Muscle layer of duodenum (tissue), 2 donors: ENCODE data around the gene COL5A1.

Experiments used
- H3K27ac ChIP-seq: one replicate; pipeline ENCODE4 v1.7.0; 2013; ENCODE audit warnings: mild to moderate bottlenecking, low read length
- H3K27me3 ChIP-seq: one replicate; pipeline ENCODE4 v1.7.0; 2013; ENCODE audit warnings: low read depth, mild to moderate bottlenecking, control low read depth, low read length
- H3K36me3 ChIP-seq, 2 donors: one replicate each; pipeline ENCODE4 v1.7.0; 2013; ENCODE audit warnings: low read length in 2 of 2, control low read depth in 1 of 2, mild to moderate bottlenecking in 1 of 2; ENCODE audit not compliant: insufficient read depth in 2 of 2, control insufficient read depth in 1 of 2
- H3K4me1 ChIP-seq, 2 donors: one replicate each; pipeline ENCODE4 v1.7.0; 2013; ENCODE audit warnings: low read length in 2 of 2, mild to moderate bottlenecking in 2 of 2, control low read depth in 1 of 2, moderate library complexity in 1 of 2; ENCODE audit not compliant: insufficient read depth in 2 of 2, control insufficient read depth in 1 of 2
- H3K4me3 ChIP-seq, 2 donors: one replicate each; pipeline ENCODE4 v1.7.0; 2013; ENCODE audit warnings: low read length in 2 of 2, low read depth in 1 of 2, mild to moderate bottlenecking in 1 of 2
- H3K9me3 ChIP-seq, 2 donors: one replicate each; pipeline ENCODE4 v1.7.0; 2013; ENCODE audit warnings: low read length in 2 of 2, control low read depth in 1 of 2, mild to moderate bottlenecking in 1 of 2; ENCODE audit not compliant: control insufficient read depth in 1 of 2
- donor health status: healthy.

Gene COL5A1

DNA sequence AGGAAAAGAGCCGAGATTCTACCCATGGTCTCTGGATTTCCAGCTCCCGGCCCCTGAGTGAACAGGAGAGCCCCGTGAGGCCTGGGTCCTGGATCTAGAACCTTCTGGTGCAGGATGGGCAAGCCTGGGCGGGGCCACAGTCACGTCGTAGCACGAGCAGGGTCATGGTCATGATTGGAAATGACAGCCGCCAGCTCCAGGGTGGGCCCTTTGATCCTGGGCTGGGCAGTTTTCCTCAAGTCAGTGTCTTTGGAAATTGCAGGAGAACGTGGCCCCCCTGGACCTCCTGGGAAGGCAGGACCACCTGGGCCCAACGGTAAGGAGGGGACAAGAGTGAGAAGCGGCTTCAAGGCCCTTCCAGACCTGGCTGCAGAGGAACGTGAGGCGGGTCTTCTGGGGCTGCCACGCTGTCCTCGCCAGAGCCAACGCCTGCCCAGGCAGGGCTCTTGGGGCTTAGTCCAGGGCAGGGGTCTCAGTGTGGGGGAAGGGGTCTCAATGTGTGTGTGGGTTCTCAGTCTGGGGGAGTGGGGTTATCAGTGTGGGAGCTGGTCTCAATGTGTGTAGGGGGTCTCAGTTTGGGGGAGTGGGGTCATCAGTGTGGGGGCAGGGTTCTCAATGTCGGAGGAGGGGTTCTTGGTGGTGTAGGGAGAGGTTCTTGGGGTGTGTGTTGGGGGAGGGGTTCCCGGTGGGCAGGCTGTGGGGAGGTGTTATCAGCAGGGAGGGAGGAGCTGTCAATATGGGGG, 241.6 kb downstream of the COL5A1 start:
- Histone ChIP-seq H3K27ac (no peak overlapping the region), H3K4me1 (no peaks in the 10 kb centered on the region), H3K27me3 (no peaks in the 10 kb centered on the region), H3K9me3 (no peaks in the 10 kb centered on the region), H3K4me3 (no peak overlapping the region), H3K36me3 (no peaks in the 10 kb centered on the region)

- Histone ChIP-seq H3K4me3 (no peak overlapping the region), H3K27ac (no peak overlapping the region), H3K27me3 (no peaks in the 10 kb centered on the region), H3K9me3 (no peaks in the 10 kb centered on the region), H3K36me3 (no peaks in the 10 kb centered on the region), H3K4me1 (no peaks in the 10 kb centered on the region)
These were observed 242.9 kb downstream of the COL5A1 start for GRCh38 chr9:134884492-134884891.

GRCh38 chr9:134885001-134885678, 243.5 kb downstream of the COL5A1 start:
- Histone ChIP-seq H3K4me1 (no peaks in the 10 kb centered on the region), H3K36me3 (no peaks in the 10 kb centered on the region), H3K27ac (no peak overlapping the region), H3K27me3 (no peaks in the 10 kb centered on the region), H3K9me3 (no peaks in the 10 kb centered on the region), H3K4me3 (no peak overlapping the region)

GRCh38 chr9:134885679-134886412, 244.2 kb downstream of the COL5A1 start:
- H3K9me3 ChIP-seq: no peaks in the 10 kb centered on the region
- H3K27me3 ChIP-seq: no peaks in the 10 kb centered on the region
- H3K36me3 ChIP-seq: no peaks in the 10 kb centered on the region
- H3K4me3 ChIP-seq: no peak overlapping the region
- H3K4me1 ChIP-seq: no peaks in the 10 kb centered on the region
- H3K27ac ChIP-seq: no peak overlapping the region

DNA sequence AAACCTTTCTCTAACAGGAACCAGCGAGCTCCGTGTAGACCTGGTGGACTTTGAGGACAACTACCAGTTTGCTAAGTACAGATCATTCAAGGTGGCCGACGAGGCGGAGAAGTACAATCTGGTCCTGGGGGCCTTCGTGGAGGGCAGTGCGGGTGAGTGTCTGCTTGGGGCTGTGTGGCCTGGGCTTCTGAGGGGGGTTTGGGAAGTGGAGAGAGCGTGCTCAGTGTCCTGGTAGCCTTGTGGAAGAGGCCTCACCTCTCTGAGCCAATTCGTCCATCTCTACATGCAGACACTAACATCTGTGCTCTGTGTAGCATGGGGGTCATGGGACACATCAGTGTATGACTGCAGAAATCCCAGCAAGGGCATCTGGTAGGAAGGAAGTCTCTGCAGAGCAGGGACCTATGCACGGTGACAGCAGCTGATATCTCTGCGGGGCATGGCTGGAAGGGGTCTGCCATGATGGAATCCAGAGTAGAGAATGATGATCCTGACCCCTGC, 244.9 kb downstream of the COL5A1 start:
- Histone ChIP-seq H3K4me3 (no peak overlapping the region), H3K36me3 (no peaks in the 10 kb centered on the region), H3K27ac (no peak overlapping the region), H3K27me3 (no peaks in the 10 kb centered on the region), H3K4me1 (no peaks in the 10 kb centered on the region), H3K9me3 (no peaks in the 10 kb centered on the region)

DNA sequence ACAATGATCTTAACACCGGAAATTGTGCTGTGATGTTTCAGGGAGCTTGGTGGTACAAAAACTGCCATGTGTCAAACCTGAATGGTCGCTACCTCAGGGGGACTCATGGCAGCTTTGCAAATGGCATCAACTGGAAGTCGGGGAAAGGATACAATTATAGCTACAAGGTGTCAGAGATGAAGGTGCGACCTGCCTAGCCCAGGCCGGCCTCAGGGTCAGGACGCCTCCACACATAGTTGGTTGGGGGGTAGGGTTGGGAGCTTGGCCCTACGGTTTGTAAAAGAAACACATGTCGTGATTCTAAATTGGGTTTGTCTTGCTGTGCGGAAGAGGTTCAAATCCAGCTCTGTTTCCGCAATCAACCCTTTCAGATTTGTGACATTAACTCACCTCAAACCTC, 245.6 kb downstream of the COL5A1 start:
- Histone ChIP-seq H3K36me3 (no peaks in the 10 kb centered on the region), H3K27me3 (no peaks in the 10 kb centered on the region), H3K4me3 (no peak overlapping the region), H3K4me1 (no peaks in the 10 kb centered on the region), H3K9me3 (no peaks in the 10 kb centered on the region), H3K27ac (no peak overlapping the region)

DNA sequence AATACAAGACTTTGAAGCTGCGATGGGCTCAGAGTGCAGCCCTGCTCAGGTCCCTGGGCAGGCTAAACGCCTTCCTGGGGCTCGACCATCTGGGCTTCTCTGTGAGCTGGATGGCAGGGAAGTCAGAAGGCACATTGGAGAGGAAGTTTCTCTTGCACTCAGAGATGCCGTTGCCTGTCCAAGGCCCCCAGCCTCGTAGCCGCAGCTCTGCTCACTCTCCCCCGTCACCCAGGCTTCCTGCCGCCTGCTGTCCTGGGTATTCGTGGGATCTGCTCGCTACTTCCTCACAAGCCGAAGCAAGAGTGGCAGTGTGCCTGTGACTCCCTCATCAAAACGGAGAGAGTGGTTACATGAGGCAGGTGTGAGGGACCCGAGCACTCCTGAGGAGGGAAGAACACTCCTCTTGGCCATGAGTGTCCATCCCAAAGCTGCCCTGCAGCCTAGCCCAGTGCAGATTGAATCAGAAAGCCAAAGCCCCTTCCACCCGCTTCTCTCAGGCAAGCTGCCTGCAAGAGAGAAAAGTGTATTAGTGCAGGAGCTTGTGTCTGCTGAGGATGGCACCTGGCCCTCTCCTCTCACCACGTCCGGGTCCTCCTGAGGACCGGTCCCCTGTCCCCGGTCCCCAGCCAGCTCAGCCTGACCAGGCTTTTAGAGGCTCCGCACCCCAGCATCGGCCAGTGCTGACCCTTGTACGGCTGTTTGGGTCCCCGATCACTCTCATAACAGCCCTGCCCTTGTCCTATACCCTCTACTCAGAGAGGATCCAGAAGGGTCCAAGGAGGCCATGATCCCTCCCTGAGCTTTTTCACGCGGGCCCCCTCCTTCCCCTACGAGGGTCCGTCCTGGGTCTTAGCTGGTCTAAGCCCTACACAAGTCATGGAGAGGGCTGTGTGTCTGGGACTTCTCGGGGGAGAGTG, 246.3 kb downstream of the COL5A1 start:
- Histone ChIP-seq H3K27ac (no peak overlapping the region), H3K9me3 (no peaks in the 10 kb centered on the region), H3K4me3 (no peak overlapping the region), H3K27me3 (no peaks in the 10 kb centered on the region), H3K4me1 (no peaks in the 10 kb centered on the region), H3K36me3 (no peaks in the 10 kb centered on the region)

- Histone ChIP-seq H3K4me1 (no peaks in the 10 kb centered on the region), H3K27me3 (no peaks in the 10 kb centered on the region), H3K4me3 (no peak overlapping the region), H3K27ac (no peak overlapping the region), H3K36me3 (no peaks in the 10 kb centered on the region), H3K9me3 (no peaks in the 10 kb centered on the region)
These were observed 247.1 kb downstream of the COL5A1 start for GRCh38 chr9:134888603-134889190.

DNA sequence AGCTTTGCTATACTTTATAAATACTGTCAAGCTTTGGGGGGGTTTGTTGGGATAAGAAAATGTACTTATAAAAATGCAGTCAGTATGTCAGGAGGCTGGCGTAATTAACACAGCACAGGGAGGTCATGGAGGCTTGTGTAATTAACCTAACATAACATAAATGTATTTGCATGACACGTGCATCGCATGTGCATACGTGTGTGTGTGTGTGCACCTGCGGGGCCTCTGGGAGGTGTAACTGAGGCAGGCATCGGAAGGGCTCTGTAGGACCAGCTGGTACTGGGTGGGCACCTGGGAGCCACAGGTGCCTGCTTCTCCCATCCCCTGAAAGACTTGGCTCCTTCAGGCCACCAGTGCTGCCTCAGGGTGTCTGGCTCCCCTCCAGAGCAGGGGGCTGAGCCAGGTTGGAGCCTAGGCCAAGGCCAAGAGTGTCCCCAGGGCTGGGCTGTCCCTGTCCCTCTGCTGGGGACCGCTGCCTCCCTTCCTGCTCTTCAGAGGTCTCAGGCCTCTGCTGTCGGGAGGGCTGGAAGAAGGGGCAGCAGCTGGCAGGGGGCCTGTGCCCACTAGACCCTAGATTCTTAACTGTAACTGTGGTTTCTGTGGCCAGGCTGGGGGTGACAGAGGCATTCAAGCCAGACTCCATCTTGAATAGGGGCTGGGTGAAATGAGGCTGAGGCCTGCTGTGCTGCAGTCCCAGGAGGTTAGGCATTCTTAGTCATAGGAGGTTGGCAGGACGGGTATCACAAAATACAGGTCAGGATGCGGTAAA, 248.0 kb downstream of the COL5A1 start:
- Histone ChIP-seq H3K36me3 (no peaks in the 10 kb centered on the region), H3K9me3 (no peaks in the 10 kb centered on the region), H3K27me3 (no peaks in the 10 kb centered on the region), H3K27ac (no peak overlapping the region), H3K4me1 (no peaks in the 10 kb centered on the region), H3K4me3 (no peak overlapping the region)

DNA sequence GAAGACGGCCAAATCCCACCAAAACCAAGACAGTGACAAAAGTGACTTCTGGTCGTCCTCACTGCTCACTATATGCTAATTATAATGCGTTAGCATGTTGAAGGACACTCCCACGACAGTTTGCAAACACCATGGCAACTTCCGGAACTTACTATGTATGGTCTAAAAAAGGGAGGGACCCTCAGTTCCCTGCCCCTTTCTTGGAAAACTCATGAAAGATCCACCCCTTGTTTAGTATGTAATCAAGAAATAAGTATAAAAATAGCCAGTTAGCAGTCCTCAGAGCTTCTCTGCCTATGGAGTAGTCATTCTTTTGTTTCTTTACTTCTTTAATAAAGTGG, 248.5 kb downstream of the COL5A1 start:
- no peaks in the 10 kb centered on the region for H3K9me3 ChIP-seq
- H3K27ac ChIP-seq: no peak overlapping the region
- H3K4me3 ChIP-seq: no peak overlapping the region
- no peaks in the 10 kb centered on the region for H3K4me1 ChIP-seq
- H3K36me3 ChIP-seq: no peaks in the 10 kb centered on the region
- H3K27me3 ChIP-seq: no peaks in the 10 kb centered on the region
